ENCODE measurements around the gene SF3A2.

The SF3A2 gene

GRCh38 chr19:2244486-2244885 lies 7.9 kb downstream of the SF3A2 start:
- peak overlapping the region; percentile 67; the same call in 1 of the 2 replicates for H3K27ac ChIP-seq
- no peak for TF ChIP-seq CTCF (conservative IDR thresholded peaks at IDR 0.05)

GRCh38 chr19:2245273-2245672 lies 8.6 kb downstream of the SF3A2 start:
- TF ChIP-seq CTCF (conservative IDR thresholded peaks at IDR 0.05): no peak
- peak overlapping the region; percentile 67 for H3K27ac ChIP-seq

- H3K27ac ChIP-seq: peak overlapping the region; percentile 67
Observed at GRCh38 chr19:2246014-2246620, 9.5 kb downstream of the SF3A2 start.

GRCh38 chr19:2246801-2247361 lies 10.3 kb downstream of the SF3A2 start:
- TF ChIP-seq CTCF (conservative IDR thresholded peaks at IDR 0.05): no peak
- H3K27ac ChIP-seq: peak overlapping the region; percentile 67

More at GRCh38 chr19:2246014-2246620, 9.5 kb downstream of the SF3A2 start:
- no peak for TF ChIP-seq CTCF (conservative IDR thresholded peaks at IDR 0.05)

GRCh38 chr19:2247433-2248101 lies 10.9 kb downstream of the SF3A2 start:
- H3K27ac ChIP-seq: peak overlapping the region; percentile 67
- no peak for TF ChIP-seq CTCF (conservative IDR thresholded peaks at IDR 0.05)

- no peak overlapping the region for H3K27ac ChIP-seq
- no peak for TF ChIP-seq CTCF (conservative IDR thresholded peaks at IDR 0.05)
Observed at GRCh38 chr19:2248136-2249009, 11.7 kb downstream of the SF3A2 start.
